ENCODE data around the gene ZFP36L1.

ZFP36L1 gene

GRCh38 chr14:68759937-68760336, 32.9 kb downstream of the ZFP36L1 start:
- TF ChIP-seq EZH2 (IDR thresholded peaks at IDR 0.05; ENCODE audit: borderline replicate concordance, low read length), result no peak
- TF ChIP-seq, protein P1, sequence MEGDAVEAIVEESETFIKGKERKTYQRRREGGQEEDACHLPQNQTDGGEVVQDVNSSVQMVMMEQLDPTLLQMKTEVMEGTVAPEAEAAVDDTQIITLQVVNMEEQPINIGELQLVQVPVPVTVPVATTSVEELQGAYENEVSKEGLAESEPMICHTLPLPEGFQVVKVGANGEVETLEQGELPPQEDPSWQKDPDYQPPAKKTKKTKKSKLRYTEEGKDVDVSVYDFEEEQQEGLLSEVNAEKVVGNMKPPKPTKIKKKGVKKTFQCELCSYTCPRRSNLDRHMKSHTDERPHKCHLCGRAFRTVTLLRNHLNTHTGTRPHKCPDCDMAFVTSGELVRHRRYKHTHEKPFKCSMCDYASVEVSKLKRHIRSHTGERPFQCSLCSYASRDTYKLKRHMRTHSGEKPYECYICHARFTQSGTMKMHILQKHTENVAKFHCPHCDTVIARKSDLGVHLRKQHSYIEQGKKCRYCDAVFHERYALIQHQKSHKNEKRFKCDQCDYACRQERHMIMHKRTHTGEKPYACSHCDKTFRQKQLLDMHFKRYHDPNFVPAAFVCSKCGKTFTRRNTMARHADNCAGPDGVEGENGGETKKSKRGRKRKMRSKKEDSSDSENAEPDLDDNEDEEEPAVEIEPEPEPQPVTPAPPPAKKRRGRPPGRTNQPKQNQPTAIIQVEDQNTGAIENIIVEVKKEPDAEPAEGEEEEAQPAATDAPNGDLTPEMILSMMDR (IDR thresholded peaks at IDR 0.05; ENCODE audit: low read length), result no peak
- H3K9ac ChIP-seq (ENCODE audit: low read length), result no peak overlapping the region

GRCh38 chr14:68759017-68759560, 33.8 kb downstream of the ZFP36L1 start:
- Histone ChIP-seq H3K9ac (ENCODE audit: low read length) (no peak overlapping the region), H3K9me3 (ENCODE audit: low read length) (no peaks in the 10 kb centered on the region), H3K27me3 (ENCODE audit: insufficient read depth, low read length) (peaks cover 7% of the 10 kb centered on the region; the same call in 1 of the 2 replicates), H2AFZ (ENCODE audit: low read length) (no peak overlapping the region), H3K4me1 (ENCODE audit: insufficient read depth, low read length, severe bottlenecking) (no peaks in the 10 kb centered on the region), H3K79me2 (ENCODE audit: insufficient read depth, low read length) (no peaks in the 10 kb centered on the region), H3K4me2 (ENCODE audit: low read length) (no peak overlapping the region), H3K27ac (ENCODE audit: low read depth, low read length, poor library complexity, severe bottlenecking) (no peak overlapping the region), H3K4me3 (ENCODE audit: low read depth, low read length, poor library complexity, severe bottlenecking) (no peak overlapping the region), H3K9me2 (ENCODE audit: low read depth, low read length) (no peaks in the 10 kb centered on the region), H3K36me3 (ENCODE audit: insufficient read depth, low read length) (no peaks in the 10 kb centered on the region), H4K20me1 (ENCODE audit: insufficient read depth, low read length) (no peaks in the 10 kb centered on the region), H3F3A (ENCODE audit: insufficient read depth, low read length) (no peaks in the 10 kb centered on the region)
- no peak for TF ChIP-seq EZH2 (IDR thresholded peaks at IDR 0.05; ENCODE audit: borderline replicate concordance, low read length)
- TF ChIP-seq, protein P1 (IDR thresholded peaks at IDR 0.05; ENCODE audit: low read length), result no peak

More at GRCh38 chr14:68759937-68760336, 32.9 kb downstream of the ZFP36L1 start:
- H4K20me1 ChIP-seq (ENCODE audit: insufficient read depth, low read length), result no peaks in the 10 kb centered on the region
- H3K27me3 ChIP-seq (ENCODE audit: insufficient read depth, low read length), result 0 out of 2 replicates have a peak, but pooled peaks cover 7% of the 10 kb centered on the region
- H3K4me3 ChIP-seq (ENCODE audit: low read depth, low read length, poor library complexity, severe bottlenecking), result no peak overlapping the region
- H3K9me2 ChIP-seq (ENCODE audit: low read depth, low read length), result no peaks in the 10 kb centered on the region
- no peaks in the 10 kb centered on the region for H3F3A ChIP-seq (ENCODE audit: insufficient read depth, low read length)
- H3K4me2 ChIP-seq (ENCODE audit: low read length), result no peak overlapping the region
- H3K4me1 ChIP-seq (ENCODE audit: insufficient read depth, low read length, severe bottlenecking), result no peaks in the 10 kb centered on the region
- H3K9me3 ChIP-seq (ENCODE audit: low read length), result no peaks in the 10 kb centered on the region
- no peaks in the 10 kb centered on the region for H3K36me3 ChIP-seq (ENCODE audit: insufficient read depth, low read length)
- H3K27ac ChIP-seq (ENCODE audit: low read depth, low read length, poor library complexity, severe bottlenecking), result no peak overlapping the region
- no peak overlapping the region for H2AFZ ChIP-seq (ENCODE audit: low read length)
- no peaks in the 10 kb centered on the region for H3K79me2 ChIP-seq (ENCODE audit: insufficient read depth, low read length)

DNA sequence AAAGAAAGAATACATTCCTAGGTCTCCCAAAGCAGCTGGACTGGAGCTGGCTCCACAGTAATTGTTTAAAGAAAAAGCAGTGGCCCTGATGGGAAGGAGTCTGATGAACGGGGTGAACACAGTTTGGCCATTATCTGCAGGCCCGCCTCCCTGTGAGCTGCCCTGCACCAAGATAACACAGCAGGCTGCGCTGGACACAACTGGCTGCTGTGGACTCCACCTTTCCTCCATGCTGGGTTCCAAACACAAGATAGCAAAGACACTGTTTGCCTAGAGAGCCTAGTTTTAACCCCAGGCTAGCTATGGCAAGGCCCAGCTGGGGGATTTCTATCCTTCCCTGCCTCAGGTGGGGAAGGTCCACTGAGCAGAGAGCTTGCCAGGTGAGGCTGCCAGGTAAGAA, 34.6 kb downstream of the ZFP36L1 start:
- TF ChIP-seq, protein P1 (IDR thresholded peaks at IDR 0.05; ENCODE audit: low read length), result no peak
- TF ChIP-seq EZH2 (IDR thresholded peaks at IDR 0.05; ENCODE audit: borderline replicate concordance, low read length), result no peak
- no peaks in the 10 kb centered on the region for H3K4me1 ChIP-seq (ENCODE audit: insufficient read depth, low read length, severe bottlenecking)
- no peaks in the 10 kb centered on the region for H4K20me1 ChIP-seq (ENCODE audit: insufficient read depth, low read length)
- H3K9me2 ChIP-seq (ENCODE audit: low read depth, low read length), result no peaks in the 10 kb centered on the region
- no peak overlapping the region for H3K27ac ChIP-seq (ENCODE audit: low read depth, low read length, poor library complexity, severe bottlenecking)
- peaks cover 2% of the 10 kb centered on the region; the same call in 1 of the 2 replicates for H3K27me3 ChIP-seq (ENCODE audit: insufficient read depth, low read length)
- H3K9me3 ChIP-seq (ENCODE audit: low read length), result no peaks in the 10 kb centered on the region
- H3K36me3 ChIP-seq (ENCODE audit: insufficient read depth, low read length), result no peaks in the 10 kb centered on the region
- H3K79me2 ChIP-seq (ENCODE audit: insufficient read depth, low read length), result no peaks in the 10 kb centered on the region
- H3F3A ChIP-seq (ENCODE audit: insufficient read depth, low read length), result no peaks in the 10 kb centered on the region
- H3K9ac ChIP-seq (ENCODE audit: low read length), result no peak overlapping the region
- H2AFZ ChIP-seq (ENCODE audit: low read length), result no peak overlapping the region
- H3K4me2 ChIP-seq (ENCODE audit: low read length), result no peak overlapping the region
- H3K4me3 ChIP-seq (ENCODE audit: low read depth, low read length, poor library complexity, severe bottlenecking), result no peak overlapping the region

All from OCI-LY1 (cell line).